VCaP (cell line): ENCODE data around the gene POLR2C.

Experiments used
- H3K27ac ChIP-seq: fragments of 450-650 bp; 2 replicates; pipeline ENCODE4 v1.5.1; 2017
- CTCF ChIP-seq: fragments of 450-650 bp; conservative IDR thresholded peaks from 2 replicates; pipeline ENCODE4 v1.5.1; 2017; ENCODE audit warnings: mild to moderate bottlenecking, moderate library complexity

POLR2C gene

GRCh38 chr16:57424583-57424982 lies 37.9 kb upstream of the POLR2C start:
- H3K27ac ChIP-seq: no peak overlapping the region
- no peak for TF ChIP-seq CTCF

GRCh38 chr16:57426356-57426755 lies 36.1 kb upstream of the POLR2C start:
- no peak overlapping the region for H3K27ac ChIP-seq
- no peak for TF ChIP-seq CTCF

- no peak overlapping the region for H3K27ac ChIP-seq
These were observed 35.2 kb upstream of the POLR2C start for GRCh38 chr16:57427307-57427706.

GRCh38 chr16:57427824-57428223 lies 34.7 kb upstream of the POLR2C start:
- no peak for TF ChIP-seq CTCF
- no peak overlapping the region for H3K27ac ChIP-seq

More at GRCh38 chr16:57427307-57427706, 35.2 kb upstream of the POLR2C start:
- TF ChIP-seq CTCF: no peak

GRCh38 chr16:57430955-57431354 lies 31.5 kb upstream of the POLR2C start:
- H3K27ac ChIP-seq: no peak overlapping the region
- TF ChIP-seq CTCF: no peak

- H3K27ac ChIP-seq: no peak overlapping the region
- TF ChIP-seq CTCF: no peak
These were observed 30.0 kb upstream of the POLR2C start for GRCh38 chr16:57432505-57432904.

GRCh38 chr16:57432989-57433388 lies 29.5 kb upstream of the POLR2C start:
- no peak overlapping the region for H3K27ac ChIP-seq
- no peak for TF ChIP-seq CTCF

- no peak for TF ChIP-seq CTCF
- H3K27ac ChIP-seq: no peak overlapping the region
These were observed 28.5 kb upstream of the POLR2C start for GRCh38 chr16:57434003-57434402.
